Measurements from ENCODE around the gene DBH.

- TF ChIP-seq CTCF (IDR thresholded peaks at IDR 0.05) (no peak), POLR2A (IDR thresholded peaks at IDR 0.05) (no peak)
Observed at GRCh38 chr9:133689151-133689763, 53.1 kb downstream of the DBH start.
